ENCODE data around the gene OTOG. TPM values are rescaled to one million over a fixed set of nuclear protein-coding genes. Genes with fewer than 3 reads are reported as not detected.

The OTOG gene
- total and polyA plus RNA-seq, 7 donors, result under 0.01 TPM; not detected in 5

GRCh38 chr11:17537261-17537660, 9.8 kb upstream of the OTOG start:
- H3K9me3 ChIP-seq, result no peaks in the 10 kb centered on the region
- H3K36me3 ChIP-seq, result no peaks in the 10 kb centered on the region
- DNase-seq, result no peak
- H3K27me3 ChIP-seq, result no peaks in the 10 kb centered on the region
- WGBS, 2 donors, result 84 to 91% methylated on average over 8 of the region's 8 CpGs
- H3K4me3 ChIP-seq, result no peak overlapping the region
- no peak for TF ChIP-seq EP300 (IDR thresholded peaks at IDR 0.05)
- TF ChIP-seq POLR2A (IDR thresholded peaks at IDR 0.05), result no peak
- no peak for TF ChIP-seq POLR2AphosphoS5 (IDR thresholded peaks at IDR 0.05)
- H3K4me1 ChIP-seq, result no peaks in the 10 kb centered on the region
- intact Hi-C loops (cut with DNase I), result no loop called here
- H3K27ac ChIP-seq, result no peak overlapping the region

GRCh38 chr11:17538054-17538453, 9.0 kb upstream of the OTOG start:
- H3K27ac ChIP-seq, result no peak overlapping the region
- no peak overlapping the region for H3K4me3 ChIP-seq
- no peak for DNase-seq
- no peak for TF ChIP-seq EP300 (IDR thresholded peaks at IDR 0.05)
- no peak for TF ChIP-seq POLR2A (IDR thresholded peaks at IDR 0.05)
- TF ChIP-seq POLR2AphosphoS5 (IDR thresholded peaks at IDR 0.05), result no peak
- no peak for TF ChIP-seq CTCF (IDR thresholded peaks at IDR 0.05)
- no peaks in the 10 kb centered on the region for H3K27me3 ChIP-seq
- no peaks in the 10 kb centered on the region for H3K36me3 ChIP-seq
- WGBS, 2 donors, result 95 to 97% methylated on average over 1 of the region's 1 CpG
- no peaks in the 10 kb centered on the region for H3K4me1 ChIP-seq
- H3K9me3 ChIP-seq, result no peaks in the 10 kb centered on the region
- intact Hi-C loops (cut with DNase I), result no loop called here

- peaks cover 0 to under 1% (median 0%) of the 10 kb centered on the region in 4 donors for H3K4me1 ChIP-seq
- H3K9me3 ChIP-seq, result no peaks in the 10 kb centered on the region
- TF ChIP-seq CTCF (IDR thresholded peaks at IDR 0.05) (no peak), POLR2AphosphoS5 (IDR thresholded peaks at IDR 0.05) (no peak)
- no peak overlapping the region for H3K27ac ChIP-seq
- no peak overlapping the region for H3K4me3 ChIP-seq
- peaks cover 0 to 5% (median 0%) of the 10 kb centered on the region in 3 donors for H3K27me3 ChIP-seq
- 72 to 77% methylated on average over 3 of the region's 3 CpGs for WGBS, 2 donors
- H3K36me3 ChIP-seq, result no peaks in the 10 kb centered on the region
- intact Hi-C loops (cut with DNase I), result no loop called here
- DNase-seq, result peak; percentile 35
Measured at GRCh38 chr11:17538731-17539130, 8.3 kb upstream of the OTOG start.

GRCh38 chr11:17540807-17541206, 6.3 kb upstream of the OTOG start:
- H3K36me3 ChIP-seq, result no peaks in the 10 kb centered on the region
- peaks cover 0 to 26% (median 0%) of the 10 kb centered on the region in 3 donors for H3K27me3 ChIP-seq
- intact Hi-C loops (cut with DNase I), result no loop called here
- no peak for DNase-seq
- H3K4me3 ChIP-seq, result no peak overlapping the region
- H3K9me3 ChIP-seq, result no peaks in the 10 kb centered on the region
- WGBS, 2 donors, result 76 to 88% methylated on average over 4 of the region's 4 CpGs
- TF ChIP-seq POLR2A (IDR thresholded peaks at IDR 0.05), result no peak
- no peak for TF ChIP-seq POLR2AphosphoS5 (IDR thresholded peaks at IDR 0.05)
- no peak for TF ChIP-seq CTCF (IDR thresholded peaks at IDR 0.05)
- TF ChIP-seq EP300 (IDR thresholded peaks at IDR 0.05), result no peak
- peaks cover 0 to 8% (median 2%) of the 10 kb centered on the region in 4 donors for H3K4me1 ChIP-seq
- no peak overlapping the region for H3K27ac ChIP-seq

GRCh38 chr11:17541330-17541885, 5.7 kb upstream of the OTOG start:
- no peak for TF ChIP-seq POLR2AphosphoS5 (IDR thresholded peaks at IDR 0.05)
- no peak for TF ChIP-seq POLR2A (IDR thresholded peaks at IDR 0.05)
- no peak for TF ChIP-seq CTCF (IDR thresholded peaks at IDR 0.05)
- no peak for TF ChIP-seq EP300 (IDR thresholded peaks at IDR 0.05)
- H3K27ac ChIP-seq, result no peak overlapping the region
- DNase-seq, result peak; percentile 37
- peaks cover 0 to 32% (median 0%) of the 10 kb centered on the region in 3 donors for H3K27me3 ChIP-seq
- intact Hi-C loops (cut with DNase I), result no loop called here
- peaks cover 0 to 8% (median 2%) of the 10 kb centered on the region in 4 donors for H3K4me1 ChIP-seq
- no peaks in the 10 kb centered on the region for H3K9me3 ChIP-seq
- 18 to 60% methylated on average over 4 of the region's 4 CpGs for WGBS, 2 donors
- H3K4me3 ChIP-seq, result no peak overlapping the region
- no peaks in the 10 kb centered on the region for H3K36me3 ChIP-seq
